NCI-H2196 treated with DMSO at 0.1 percent for 48 hours (cell line): ENCODE data around the gene VIT.

Experiments
- DNase-seq: peaks from one replicate; lab custom pipeline; 2025; ENCODE audit not compliant: unreplicated experiment; lab: John Stamatoyannopoulos, UW

Gene VIT

DNA sequence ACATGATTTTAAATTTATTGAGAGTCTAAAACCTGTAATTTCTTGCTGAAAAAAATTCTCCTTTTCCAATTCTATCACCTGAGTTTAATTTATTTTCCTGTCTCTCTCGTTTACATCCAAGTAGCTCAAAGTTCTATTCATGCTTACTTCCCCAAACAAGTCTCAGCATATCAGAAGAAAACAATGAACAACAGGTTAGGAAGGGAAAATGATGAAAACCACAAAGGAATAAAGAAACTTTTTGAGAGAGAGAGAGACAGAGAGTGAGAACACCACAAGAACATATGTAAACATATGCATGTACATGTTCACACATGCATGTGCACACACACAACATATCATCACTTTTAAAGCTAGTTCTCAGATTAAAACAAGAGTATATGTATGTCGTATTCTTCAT lies 157.7 kb downstream of the VIT start:
- no peak for DNase-seq

DNA sequence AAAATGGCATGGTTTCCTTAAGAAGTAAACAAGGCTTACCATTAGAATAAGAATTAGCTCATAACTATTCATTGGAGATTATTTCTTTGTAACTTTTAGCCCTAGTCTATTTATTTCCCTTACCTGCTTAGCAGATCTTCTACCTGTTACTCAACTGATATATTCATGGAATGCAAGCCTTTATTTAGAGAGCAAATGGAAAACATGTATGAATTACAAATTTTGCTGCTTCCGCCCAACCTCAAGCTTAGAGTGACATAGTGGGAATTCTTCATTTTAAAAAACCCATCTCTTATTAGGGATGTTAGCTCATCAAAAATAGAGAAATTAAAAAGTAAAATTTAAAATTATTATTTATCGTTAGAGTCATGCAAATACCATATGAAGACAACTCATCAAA lies 158.9 kb downstream of the VIT start:
- no peak for DNase-seq

DNA sequence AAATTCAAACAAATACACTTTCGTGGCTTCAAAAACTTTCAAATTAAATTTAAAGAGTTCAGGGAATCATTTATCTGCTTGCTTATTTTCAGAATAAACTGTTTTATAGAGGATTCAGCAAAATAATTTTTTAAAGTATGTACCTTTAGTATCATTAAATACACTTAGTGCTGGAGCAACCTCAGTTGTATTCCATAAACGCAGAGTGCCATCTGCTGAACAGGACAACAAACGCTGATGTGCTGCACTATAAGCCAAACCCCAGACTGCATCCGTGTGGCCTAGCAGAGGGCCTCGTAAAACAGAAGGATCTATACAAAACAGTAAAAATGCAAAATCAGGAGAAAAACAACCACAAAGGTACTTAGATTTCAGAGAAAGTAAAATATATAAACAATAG lies 161.2 kb downstream of the VIT start:
- DNase-seq = no peak

DNA sequence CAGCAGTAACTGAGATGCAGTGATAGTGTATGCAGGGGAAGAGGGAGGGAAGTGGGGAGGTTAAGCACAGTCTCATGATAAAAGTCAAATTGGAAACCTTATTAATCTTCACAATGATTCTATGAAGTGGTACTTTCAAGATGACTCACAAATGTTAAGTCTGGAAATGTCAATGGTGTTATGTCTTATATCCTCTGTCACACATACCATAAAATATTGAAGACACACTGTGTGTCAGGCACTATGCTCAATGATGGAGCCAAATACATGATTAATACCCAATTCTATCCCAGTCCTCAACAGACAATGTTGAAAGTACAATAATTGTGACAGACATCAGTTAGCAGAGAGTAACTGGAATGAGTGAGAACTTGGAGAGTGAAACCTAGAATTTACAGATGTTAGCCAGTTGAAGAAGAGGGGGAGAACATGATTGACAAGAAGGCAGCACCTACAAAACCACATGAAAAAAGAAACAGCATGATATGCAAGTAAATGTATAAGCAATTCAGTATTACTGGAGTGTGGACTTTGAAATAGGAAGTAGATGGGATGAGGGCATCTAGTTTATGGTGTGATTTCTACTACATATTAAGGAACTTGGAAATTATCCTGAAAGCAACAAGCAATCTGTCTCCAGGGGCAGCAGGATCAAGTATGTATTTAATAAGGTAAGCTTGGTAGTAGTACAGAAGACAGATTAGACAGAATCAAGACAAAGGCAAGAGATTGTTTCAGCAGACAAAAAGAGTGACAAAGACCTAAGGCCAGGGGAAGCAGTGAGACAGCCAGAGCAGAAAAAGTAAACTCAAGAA lies 162.3 kb downstream of the VIT start:
- DNase-seq = no peak

DNA sequence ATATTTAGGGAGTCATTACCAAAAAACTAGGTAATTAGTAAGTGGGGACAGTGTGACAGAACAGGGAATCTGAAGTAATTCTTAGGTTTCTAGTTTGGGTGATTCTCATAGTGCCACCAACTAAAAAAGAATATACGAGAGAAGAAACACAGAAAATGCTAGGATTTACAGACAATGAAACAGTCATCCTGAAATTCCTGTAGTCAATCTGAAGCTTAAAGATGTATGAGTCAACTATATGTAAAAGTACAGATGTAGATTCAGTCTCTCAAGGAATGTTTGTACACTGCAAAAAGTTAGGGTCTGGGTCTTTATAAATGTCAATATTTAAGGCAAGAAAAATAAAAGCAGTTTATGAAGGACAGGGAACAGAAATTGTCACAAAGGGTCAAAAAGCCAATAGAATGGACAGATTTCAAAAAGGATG lies 162.9 kb downstream of the VIT start:
- DNase-seq = no peak

DNA sequence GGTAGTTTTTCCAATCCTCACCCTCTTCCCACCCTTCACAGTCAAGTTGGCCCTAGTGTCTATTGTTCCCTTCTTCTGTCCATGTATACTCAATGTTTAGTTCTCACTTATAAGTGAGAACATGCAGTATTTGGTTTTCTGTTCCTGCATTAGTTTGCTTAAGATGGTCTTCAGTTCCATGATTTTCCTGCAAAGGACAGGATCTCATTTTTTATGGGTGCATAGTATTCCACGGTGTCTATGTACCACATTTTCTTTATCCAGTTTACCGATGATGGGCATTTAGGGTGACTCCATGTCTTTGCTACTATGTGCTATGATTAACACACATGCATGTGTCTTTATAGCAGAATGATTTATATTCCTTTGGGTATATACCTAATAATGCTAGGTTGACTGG lies 165.4 kb downstream of the VIT start:
- DNase-seq = no peak
